DOHH2 (cell line): ENCODE results near the gene TFRC.
"Not testable (repeated sequence)": the region's sequence is repeated elsewhere in the genome, so short reads cannot be mapped to it uniquely, and the experiment has no call there.

Source experiments
- H3F3A ChIP-seq: fragments of 200-600 bp; sonication (generic), shearing (Covaris generic); 2 replicates; pipeline ENCODE4 v1.6.0; 2016; ENCODE audit warnings: antibody characterized with exemption, mild to moderate bottlenecking; ENCODE audit not compliant: control insufficient read depth, insufficient read depth
- H3K27ac ChIP-seq: fragments of 200-600 bp; sonication (generic); 2 replicates; pipeline ENCODE4 v1.5.1; 2014; ENCODE audit warnings: low read depth, mild to moderate bottlenecking, low read length, moderate library complexity
- H3K27me3 ChIP-seq: fragments of 200-600 bp; sonication (generic); 2 replicates; pipeline ENCODE4 v1.6.1; 2014; ENCODE audit warnings: mild to moderate bottlenecking, low read length, mixed read lengths; ENCODE audit not compliant: control insufficient read depth
- H3K36me3 ChIP-seq: fragments of 200-600 bp; sonication (generic); 2 replicates; pipeline ENCODE4 v1.6.1; 2014; ENCODE audit warnings: mild to moderate bottlenecking, low read length, moderate library complexity, mixed read lengths; ENCODE audit not compliant: control insufficient read depth
- H3K4me1 ChIP-seq: fragments of 200-600 bp; sonication (generic); 2 replicates; pipeline ENCODE4 v1.6.1; 2014; ENCODE audit warnings: mild to moderate bottlenecking, low read length, mixed read lengths; ENCODE audit not compliant: control insufficient read depth
- H3K4me2 ChIP-seq: fragments of 200-600 bp; sonication (generic); 2 replicates; pipeline ENCODE4 v1.6.0; 2014; ENCODE audit warnings: mild to moderate bottlenecking, low read length, moderate library complexity
- H3K4me3 ChIP-seq: fragments of 200-600 bp; sonication (generic); 2 replicates; pipeline ENCODE4 v1.5.1; 2014; ENCODE audit warnings: mild to moderate bottlenecking, low read length, mixed read lengths
- H3K79me2 ChIP-seq: fragments of 200-600 bp; sonication (generic); 2 replicates; pipeline ENCODE4 v1.6.1; 2014; ENCODE audit warnings: mild to moderate bottlenecking, low read length, mixed read lengths; ENCODE audit not compliant: control insufficient read depth
- H3K9me2 ChIP-seq: fragments of 200-600 bp; sonication (generic); replicated peaks from 2 replicates; pipeline ENCODE4 v1.6.1; 2014; ENCODE audit warnings: mild to moderate bottlenecking, low read length, mixed read lengths; ENCODE audit not compliant: control insufficient read depth
- H3K9me3 ChIP-seq: fragments of 200-600 bp; sonication (generic); 2 replicates; pipeline ENCODE4 v1.6.1; 2014; ENCODE audit warnings: antibody characterized with exemption, low read length, mixed read lengths; ENCODE audit not compliant: control insufficient read depth, insufficient read depth
- H4K20me1 ChIP-seq: fragments of 200-600 bp; sonication (generic); 2 replicates; pipeline ENCODE4 v1.6.0; 2014; ENCODE audit warnings: low read depth, mild to moderate bottlenecking, antibody characterized with exemption, low read length, moderate library complexity; ENCODE audit not compliant: control insufficient read depth, insufficient read depth
- EZH2phosphoT487 ChIP-seq: fragments of 200-600 bp; sonication (generic); IDR thresholded peaks from 2 replicates; pipeline ENCODE4 v1.6.1; 2017; ENCODE audit warnings: borderline replicate concordance, mild to moderate bottlenecking, antibody characterized with exemption, low read length, moderate library complexity, mixed read lengths
- TF ChIP-seq, protein P1 (sequence below): fragments of 200-600 bp; sonication (generic); IDR thresholded peaks from one replicate; pipeline ENCODE4 v1.5.1; 2014; ENCODE audit warnings: antibody characterized with exemption, mild to moderate bottlenecking, low read depth, low read length; ENCODE audit not compliant: poor library complexity, severe bottlenecking

The TFRC gene

DNA sequence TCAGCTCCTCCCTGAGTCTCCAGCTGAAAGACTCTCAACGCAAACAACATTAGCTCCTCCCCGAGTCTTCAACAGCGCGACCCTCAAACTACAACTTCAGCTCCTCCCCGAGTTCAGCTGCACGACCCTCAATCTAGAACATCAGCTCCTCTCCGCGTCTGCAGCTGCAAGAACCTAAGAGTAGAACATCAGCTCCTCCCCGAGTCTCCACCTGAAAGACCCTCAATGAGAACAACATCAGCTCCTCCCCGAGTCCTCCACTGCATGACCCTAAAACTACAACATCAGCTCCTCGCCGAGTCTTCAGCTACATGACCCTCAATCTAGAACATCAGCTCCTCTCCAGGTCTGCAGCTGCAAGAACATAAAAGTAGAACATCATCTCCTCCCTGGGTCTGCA, 78.3 kb downstream of the TFRC start:
- no peak overlapping the region for H3K4me2 ChIP-seq
- H3K36me3 ChIP-seq: no peaks in the 10 kb centered on the region
- H3K27me3 ChIP-seq: no peaks in the 10 kb centered on the region
- no peaks in the 10 kb centered on the region for H3F3A ChIP-seq
- no peaks in the 10 kb centered on the region for H3K79me2 ChIP-seq
- no peaks in the 10 kb centered on the region for H4K20me1 ChIP-seq
- H3K27ac ChIP-seq: no peak overlapping the region
- H3K9me3 ChIP-seq: no peaks in the 10 kb centered on the region
- no peak overlapping the region for H3K4me3 ChIP-seq
- no peaks in the 10 kb centered on the region for H3K9me2 ChIP-seq
- H3K4me1 ChIP-seq: no peaks in the 10 kb centered on the region
- TF ChIP-seq EZH2phosphoT487: no peak
- TF ChIP-seq, protein P1, sequence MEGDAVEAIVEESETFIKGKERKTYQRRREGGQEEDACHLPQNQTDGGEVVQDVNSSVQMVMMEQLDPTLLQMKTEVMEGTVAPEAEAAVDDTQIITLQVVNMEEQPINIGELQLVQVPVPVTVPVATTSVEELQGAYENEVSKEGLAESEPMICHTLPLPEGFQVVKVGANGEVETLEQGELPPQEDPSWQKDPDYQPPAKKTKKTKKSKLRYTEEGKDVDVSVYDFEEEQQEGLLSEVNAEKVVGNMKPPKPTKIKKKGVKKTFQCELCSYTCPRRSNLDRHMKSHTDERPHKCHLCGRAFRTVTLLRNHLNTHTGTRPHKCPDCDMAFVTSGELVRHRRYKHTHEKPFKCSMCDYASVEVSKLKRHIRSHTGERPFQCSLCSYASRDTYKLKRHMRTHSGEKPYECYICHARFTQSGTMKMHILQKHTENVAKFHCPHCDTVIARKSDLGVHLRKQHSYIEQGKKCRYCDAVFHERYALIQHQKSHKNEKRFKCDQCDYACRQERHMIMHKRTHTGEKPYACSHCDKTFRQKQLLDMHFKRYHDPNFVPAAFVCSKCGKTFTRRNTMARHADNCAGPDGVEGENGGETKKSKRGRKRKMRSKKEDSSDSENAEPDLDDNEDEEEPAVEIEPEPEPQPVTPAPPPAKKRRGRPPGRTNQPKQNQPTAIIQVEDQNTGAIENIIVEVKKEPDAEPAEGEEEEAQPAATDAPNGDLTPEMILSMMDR: no peak

GRCh38 chr3:196002721-196003120, 79.2 kb downstream of the TFRC start:
- H3K27ac ChIP-seq, H3K4me3 ChIP-seq, H3F3A ChIP-seq, H3K79me2 ChIP-seq, H4K20me1 ChIP-seq, H3K9me3 ChIP-seq, H3K9me2 ChIP-seq, H3K27me3 ChIP-seq, H3K36me3 ChIP-seq, H3K4me1 ChIP-seq, H3K4me2 ChIP-seq: not testable (repeated sequence)

- H3K9me2 ChIP-seq, H3K4me1 ChIP-seq, H3K9me3 ChIP-seq, H3K27me3 ChIP-seq, H3K27ac ChIP-seq, H3F3A ChIP-seq, H3K79me2 ChIP-seq, H3K36me3 ChIP-seq, H3K4me3 ChIP-seq, H4K20me1 ChIP-seq, H3K4me2 ChIP-seq: not testable (repeated sequence)
Measured at GRCh38 chr3:196001240-196001639, 80.7 kb downstream of the TFRC start.

DNA sequence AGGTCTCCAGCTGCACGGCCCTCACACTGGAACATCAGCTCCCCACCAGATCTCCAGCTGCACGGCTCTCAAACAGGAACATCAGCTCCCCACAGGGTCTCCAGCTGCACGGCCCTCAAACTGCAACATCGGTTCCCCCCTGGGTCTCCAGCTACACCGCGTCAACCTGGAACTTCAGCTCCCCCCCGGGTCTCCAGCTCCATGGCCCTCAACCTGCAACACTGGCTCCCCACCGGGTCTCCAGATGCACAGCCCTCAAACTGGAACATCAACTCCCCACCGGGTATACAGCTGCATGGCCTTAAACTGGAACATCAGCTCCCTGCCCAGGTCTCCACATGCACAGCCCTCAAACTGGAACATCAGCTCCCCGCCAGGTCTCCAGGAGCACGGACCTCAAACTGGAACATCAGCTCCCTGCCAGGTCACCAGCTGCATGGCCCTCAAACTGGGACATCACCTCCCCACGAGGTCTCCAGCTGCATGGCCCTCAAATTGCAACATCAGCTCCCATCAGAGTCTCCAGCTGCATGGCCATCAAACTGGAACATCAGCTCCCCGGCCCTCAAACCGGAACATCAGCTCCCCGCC, 81.4 kb downstream of the TFRC start:
- not testable (repeated sequence) for H3K9me3 ChIP-seq, H3F3A ChIP-seq, H3K36me3 ChIP-seq, H3K4me1 ChIP-seq, H3K4me2 ChIP-seq, H3K27ac ChIP-seq, H3K79me2 ChIP-seq, H3K9me2 ChIP-seq, H4K20me1 ChIP-seq, H3K4me3 ChIP-seq, H3K27me3 ChIP-seq

DNA sequence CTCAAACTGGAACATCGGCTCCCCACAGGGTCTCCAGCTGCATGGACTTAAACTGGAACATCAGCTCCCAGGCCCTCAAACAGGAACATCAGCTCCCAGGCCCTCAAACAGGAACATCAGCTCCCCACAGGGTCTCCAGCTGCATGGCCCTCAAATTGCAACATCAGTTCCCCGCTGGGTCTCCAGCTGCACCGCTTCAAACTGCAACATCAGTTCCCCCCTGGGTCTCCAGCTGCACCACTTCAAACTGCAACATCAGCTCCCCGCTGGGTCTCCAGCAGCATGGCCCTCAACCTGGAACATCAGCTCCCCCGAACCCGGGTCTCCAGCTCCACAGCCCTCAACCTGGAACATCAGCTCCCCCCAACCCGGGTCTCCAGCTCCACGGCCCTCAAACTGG, 82.0 kb downstream of the TFRC start:
- no peak overlapping the region for H3K4me2 ChIP-seq
- no peaks in the 10 kb centered on the region for H3F3A ChIP-seq
- H3K4me3 ChIP-seq: no peak overlapping the region
- H3K79me2 ChIP-seq: no peaks in the 10 kb centered on the region
- no peaks in the 10 kb centered on the region for H3K27me3 ChIP-seq
- H4K20me1 ChIP-seq: no peaks in the 10 kb centered on the region
- no peaks in the 10 kb centered on the region for H3K36me3 ChIP-seq
- H3K9me2 ChIP-seq: no peaks in the 10 kb centered on the region
- no peaks in the 10 kb centered on the region for H3K9me3 ChIP-seq
- H3K4me1 ChIP-seq: no peaks in the 10 kb centered on the region
- no peak overlapping the region for H3K27ac ChIP-seq
- TF ChIP-seq EZH2phosphoT487: no peak
- TF ChIP-seq, protein P1: no peak
